Measurements from ENCODE around the gene KCNG2.

The KCNG2 gene

DNA sequence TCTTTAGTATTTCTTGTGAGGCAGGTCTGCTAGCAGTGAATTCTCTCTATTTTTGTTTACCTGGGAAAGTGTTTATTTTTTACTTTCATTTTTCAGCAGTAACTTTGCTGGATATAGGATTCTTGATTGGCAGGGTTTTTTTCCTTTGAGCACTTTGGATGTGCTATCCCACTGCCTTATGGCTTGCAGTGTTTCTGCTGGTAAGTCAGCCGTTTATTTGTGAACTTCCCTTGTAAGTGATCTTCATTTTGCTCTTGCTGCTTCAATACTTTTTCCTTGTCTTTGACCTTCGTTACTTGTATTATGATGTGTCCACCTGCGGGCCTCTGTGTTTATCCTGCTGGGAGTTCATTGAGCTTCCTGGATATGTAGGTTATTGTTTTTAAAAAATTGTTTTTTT, 99.0 kb downstream of the KCNG2 start:
- DNase-seq, result no peak

- no peak for DNase-seq
Measured at GRCh38 chr18:79897940-79898625, 100.3 kb downstream of the KCNG2 start.

DNA sequence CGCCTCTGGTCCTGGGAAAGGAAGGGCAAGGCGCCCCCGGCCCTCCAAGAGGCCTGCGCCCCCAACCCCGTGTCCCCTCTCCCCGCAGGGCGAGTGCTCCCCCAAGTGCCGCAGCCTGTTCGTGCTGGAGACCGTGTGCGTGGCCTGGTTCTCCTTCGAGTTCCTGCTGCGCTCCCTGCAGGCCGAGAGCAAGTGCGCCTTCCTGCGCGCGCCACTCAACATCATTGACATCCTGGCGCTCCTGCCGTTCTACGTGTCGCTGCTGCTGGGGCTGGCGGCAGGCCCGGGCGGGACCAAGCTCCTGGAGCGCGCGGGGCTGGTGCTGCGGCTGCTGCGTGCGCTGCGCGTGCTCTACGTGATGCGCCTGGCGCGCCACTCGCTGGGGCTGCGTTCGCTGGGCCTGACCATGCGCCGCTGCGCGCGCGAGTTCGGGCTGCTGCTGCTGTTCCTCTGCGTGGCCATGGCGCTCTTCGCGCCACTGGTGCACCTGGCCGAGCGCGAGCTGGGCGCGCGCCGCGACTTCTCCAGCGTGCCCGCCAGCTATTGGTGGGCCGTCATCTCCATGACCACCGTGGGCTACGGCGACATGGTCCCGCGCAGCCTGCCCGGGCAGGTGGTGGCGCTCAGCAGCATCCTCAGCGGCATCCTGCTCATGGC, 101.3 kb downstream of the KCNG2 start:
- no peak for DNase-seq

DNA sequence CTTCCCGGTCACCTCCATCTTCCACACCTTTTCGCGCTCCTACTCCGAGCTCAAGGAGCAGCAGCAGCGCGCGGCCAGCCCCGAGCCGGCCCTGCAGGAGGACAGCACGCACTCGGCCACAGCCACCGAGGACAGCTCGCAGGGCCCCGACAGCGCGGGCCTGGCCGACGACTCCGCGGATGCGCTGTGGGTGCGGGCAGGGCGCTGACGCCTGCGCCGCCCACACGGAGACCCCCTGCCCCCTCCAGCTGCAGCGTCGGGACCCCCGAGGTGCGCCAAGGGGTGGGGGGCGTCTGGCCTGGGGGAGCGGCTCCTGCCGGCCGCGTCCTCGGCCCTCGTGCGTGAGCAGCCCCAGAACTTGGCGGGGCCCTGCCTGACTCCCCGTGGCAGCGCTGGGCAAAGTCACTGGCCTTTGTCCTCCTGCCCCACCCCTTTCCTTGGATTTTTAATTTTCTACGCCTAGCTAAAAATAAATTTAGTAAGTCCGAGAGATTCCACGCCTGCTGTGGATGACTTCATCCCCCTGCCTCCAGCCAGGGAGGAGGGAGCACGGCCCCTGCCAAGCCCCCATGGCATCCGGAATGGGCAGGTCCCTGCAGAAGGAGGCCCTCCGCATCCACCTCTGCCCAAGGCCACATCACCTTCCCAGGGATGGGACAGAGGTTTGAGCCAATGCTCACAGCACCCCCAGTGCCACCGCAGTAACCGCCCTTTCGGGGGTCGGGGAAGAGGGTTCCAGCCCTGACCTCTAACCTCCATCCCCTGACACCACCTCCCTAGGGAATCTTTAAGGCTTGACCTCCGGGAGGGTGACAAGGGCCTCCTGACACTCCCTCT, 102.1 kb downstream of the KCNG2 start:
- DNase-seq, result no peak

DNA sequence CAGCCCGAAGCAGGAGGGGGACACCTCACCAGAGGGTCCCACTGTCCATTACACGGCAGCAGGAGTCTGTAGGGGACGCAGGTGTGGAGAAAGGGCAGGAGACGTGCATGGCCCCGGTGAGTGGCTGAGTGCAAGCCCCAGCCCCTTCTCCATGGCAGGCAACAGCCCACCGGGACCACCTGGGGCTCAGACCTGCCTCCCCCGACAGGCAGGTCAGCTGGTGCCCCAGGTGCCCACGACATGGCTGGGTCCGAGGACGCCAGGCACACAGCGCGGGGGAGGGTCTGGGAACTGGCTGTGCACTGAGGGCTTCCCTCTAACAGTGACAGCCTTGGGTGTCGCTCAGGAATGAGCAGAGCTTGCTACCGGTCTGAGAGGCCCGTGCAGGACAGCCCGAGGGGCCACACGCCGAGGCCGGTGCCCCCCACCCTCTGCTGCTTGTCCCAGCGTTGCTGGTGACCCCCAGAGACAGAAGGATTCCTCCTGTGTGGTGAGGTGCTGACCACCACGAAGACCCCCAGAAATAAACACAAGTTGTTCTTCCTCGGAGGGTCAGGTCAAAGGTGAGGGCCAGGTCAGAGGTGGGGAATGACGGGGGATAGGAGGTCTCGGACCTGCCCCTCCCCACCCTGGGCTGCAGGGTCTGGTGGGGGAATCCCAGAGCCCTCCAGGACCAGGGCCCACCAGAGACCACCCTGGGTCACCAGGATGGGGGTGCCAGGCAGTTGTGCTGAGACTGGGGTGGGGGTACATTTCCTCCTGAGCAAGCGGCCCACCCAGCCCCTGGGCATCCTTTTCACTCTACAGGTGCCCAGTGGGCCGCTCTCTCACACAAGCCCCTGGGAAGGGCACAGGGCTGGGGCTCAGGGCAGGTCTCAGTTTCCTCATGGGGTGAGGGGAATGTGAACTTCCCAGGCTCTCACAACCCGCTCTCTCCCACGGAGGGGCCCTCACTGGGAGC, 103.2 kb downstream of the KCNG2 start:
- no peak for DNase-seq

GRCh38 chr18:79901665-79902064, 103.9 kb downstream of the KCNG2 start:
- no peak for DNase-seq

GRCh38 chr18:79902075-79902474, 104.3 kb downstream of the KCNG2 start:
- DNase-seq, result no peak

DNA sequence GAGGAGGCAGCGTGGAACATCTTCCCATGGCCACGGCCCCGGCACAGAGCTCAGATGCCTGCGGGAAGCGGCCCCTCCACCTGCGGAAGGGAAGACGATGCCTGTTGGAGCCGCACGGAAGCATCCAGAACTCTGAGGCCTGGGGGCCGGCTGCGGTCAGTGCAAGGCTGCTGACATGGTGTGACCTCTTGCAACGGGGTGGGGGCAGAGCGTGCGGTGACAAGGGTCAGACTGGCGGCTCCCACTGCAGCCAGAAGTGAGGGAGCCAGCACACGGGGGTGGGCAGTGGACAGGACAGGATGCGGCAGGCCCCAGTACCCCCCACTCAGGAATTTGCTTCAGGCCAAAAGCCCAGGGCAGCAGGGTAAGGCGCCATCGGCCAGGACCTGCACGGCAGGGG, 104.9 kb downstream of the KCNG2 start:
- DNase-seq, result no peak

DNA sequence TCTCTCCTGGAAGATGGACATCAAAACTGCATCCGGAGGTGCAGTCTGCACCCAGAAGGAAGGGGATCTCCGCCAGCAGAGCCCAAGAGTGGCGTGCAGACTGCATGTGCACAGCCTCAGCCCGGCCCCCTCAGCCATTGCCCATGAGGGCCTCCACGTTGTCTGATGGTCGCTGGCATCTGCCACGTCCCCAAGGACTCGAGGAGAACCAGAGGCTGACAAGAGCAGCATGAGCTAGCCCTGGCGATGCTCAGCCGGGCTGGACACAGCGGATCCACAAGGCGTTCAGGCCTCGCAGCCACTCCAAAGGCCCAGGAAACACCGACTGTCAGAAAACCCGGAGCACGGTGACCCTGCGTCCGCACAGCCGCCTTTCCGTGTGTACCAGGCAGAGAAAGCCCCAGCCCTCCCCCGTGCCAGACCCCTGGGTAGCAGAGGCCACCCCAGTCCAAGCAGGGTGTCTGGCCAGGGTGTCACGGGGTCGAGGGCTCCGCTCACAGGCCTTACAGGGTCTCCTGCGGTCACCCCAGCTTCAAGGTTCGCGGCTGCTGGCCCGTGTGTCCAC, 105.4 kb downstream of the KCNG2 start:
- no peak for DNase-seq

- no peak for DNase-seq
Measured at GRCh38 chr18:79903787-79904356, 106.1 kb downstream of the KCNG2 start.

- no peak for DNase-seq
Measured at GRCh38 chr18:79904357-79905147, 106.8 kb downstream of the KCNG2 start.

DNA sequence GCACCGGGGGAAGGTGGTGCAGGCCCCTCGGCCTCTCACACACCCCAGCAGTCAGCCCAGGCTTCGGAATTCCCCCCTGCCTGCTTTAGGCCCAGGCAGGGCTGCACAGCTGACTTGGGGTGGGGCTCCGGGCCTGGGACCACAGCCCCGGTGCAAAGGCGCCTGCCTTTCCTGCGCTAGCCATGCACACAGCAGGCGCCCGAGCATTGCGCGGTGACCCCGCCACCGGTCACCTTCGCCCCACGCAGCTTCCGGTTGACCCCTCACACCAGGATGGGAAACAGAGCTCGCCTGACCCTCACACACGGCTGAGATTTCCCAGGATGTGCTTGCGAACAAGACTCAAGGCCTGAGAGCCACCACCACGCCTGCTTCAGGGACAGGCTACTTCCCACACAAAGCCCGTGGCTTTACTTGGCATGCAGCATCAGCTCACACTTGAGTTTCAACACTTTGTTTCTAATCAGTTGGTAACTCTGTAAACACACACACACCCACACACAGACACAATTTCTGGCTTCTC, 107.7 kb downstream of the KCNG2 start:
- no peak for DNase-seq

- no peak for DNase-seq
Measured at GRCh38 chr18:79905993-79906392, 108.3 kb downstream of the KCNG2 start.

- no peak for DNase-seq
Measured at GRCh38 chr18:79906706-79907105, 109.0 kb downstream of the KCNG2 start.

DNA sequence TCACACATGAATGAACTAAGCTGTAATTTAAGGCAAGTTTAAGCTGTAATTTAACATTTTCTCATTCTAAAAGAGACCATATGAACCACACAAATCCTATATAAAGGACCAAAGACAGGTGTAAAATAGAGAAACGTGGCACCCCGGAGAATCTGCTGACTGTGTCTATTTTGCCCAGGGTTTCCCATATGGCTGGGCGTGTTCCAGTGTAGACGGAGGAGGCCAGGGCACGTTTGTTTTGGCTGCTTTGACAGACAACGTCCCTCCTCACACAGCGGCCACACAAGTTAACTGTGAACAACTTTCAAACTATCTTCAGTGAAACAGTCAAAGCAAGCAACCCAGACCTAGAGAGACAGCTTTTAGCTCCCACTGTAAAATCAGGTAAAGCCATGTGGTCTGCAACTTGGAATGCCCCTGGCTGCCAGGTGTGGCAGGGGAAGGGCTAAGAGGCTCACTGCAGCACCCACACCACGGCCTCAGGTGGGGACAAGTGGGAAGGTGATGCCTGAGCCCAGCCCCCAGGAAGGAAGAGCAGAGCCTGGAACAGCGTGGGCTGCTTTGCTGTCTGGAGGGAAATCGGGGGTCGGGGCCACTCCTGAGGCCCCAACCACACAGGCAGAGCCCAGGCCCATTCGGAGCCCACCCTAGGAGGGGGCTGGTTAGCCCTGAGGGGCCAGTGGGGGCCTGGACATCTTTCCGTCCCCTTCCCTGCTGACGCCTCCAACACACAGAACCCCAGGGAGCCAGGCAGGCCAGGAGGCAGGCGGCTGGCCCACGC, 113.0 kb downstream of the KCNG2 start:
- DNase-seq, result no peak

GRCh38 chr18:79911344-79912270, 113.9 kb downstream of the KCNG2 start:
- DNase-seq, result no peak

DNA sequence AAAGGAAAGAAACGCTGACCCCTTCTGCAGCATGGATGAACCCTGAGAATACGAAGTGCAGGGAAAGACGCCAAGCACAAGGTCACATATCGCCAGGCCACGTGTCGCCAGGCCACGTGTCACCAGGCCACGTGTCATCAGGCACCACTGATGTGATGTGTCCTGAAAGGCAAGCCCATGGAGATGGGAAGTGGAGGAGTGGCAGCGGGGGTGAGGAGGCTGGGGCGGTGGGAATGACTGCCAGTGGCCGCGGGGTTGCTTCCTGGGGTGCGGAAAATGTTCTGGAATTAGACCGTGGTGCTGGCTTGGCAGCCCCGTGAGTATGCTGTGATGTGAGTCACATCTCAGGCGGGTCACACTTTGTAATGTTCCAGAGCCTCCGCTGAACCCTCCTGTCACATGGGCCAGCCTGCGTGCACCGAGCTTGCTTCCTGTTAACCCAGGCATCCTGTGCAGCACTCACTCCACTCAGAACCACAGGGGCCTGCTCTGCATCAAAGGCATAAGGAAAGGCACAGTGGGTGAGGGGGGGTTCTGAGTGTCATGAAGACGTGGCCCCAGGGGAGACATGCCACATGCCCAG, 114.8 kb downstream of the KCNG2 start:
- no peak for DNase-seq

All from NK-92 treated with Interleukin-12 subunit alpha and Interleukin-12 subunit beta, amount 100 ng/mL, for 24 hours (cell line).